ENCODE measurements around the gene ZNF169. TPM values are rescaled to one million over a fixed set of nuclear protein-coding genes. Genes with fewer than 3 reads are reported as not detected.
"Not testable (repeated sequence)": the region's sequence is repeated elsewhere in the genome, so short reads cannot be mapped to it uniquely, and the experiment has no call there.

Gene ZNF169
- total RNA-seq, 4 donors from 2014 or later: 3.1 to 14.8 (median 8.3) TPM

- peaks cover 0 to 13% (median 0%) of the 10 kb centered on the region in 3 donors for H3K4me1 ChIP-seq
- 76 to 93% methylated on average over 3 to 4 of the region's 4 CpGs for WGBS, 2 donors (ENCODE audit: low coverage in 1 of 2)
- H3K9me3 ChIP-seq: no peaks in the 10 kb centered on the region
- no peak overlapping the region for H3K4me3 ChIP-seq
- peaks cover 0 to 15% of the 10 kb centered on the region in 2 donors for H3K36me3 ChIP-seq
- no peak for ATAC-seq
- no peak overlapping the region for H3K27ac ChIP-seq
- TF ChIP-seq CTCF (IDR thresholded peaks at IDR 0.05): no peak
- no peak for TF ChIP-seq EP300 (IDR thresholded peaks at IDR 0.05)
- TF ChIP-seq POLR2A (IDR thresholded peaks at IDR 0.05): no peak
- TF ChIP-seq POLR2AphosphoS5 (IDR thresholded peaks at IDR 0.05): no peak
- H3K27me3 ChIP-seq: no peaks in the 10 kb centered on the region
These were observed 43.3 kb downstream of the ZNF169 start for GRCh38 chr9:94302426-94302825.

GRCh38 chr9:94303321-94303720 is 44.2 kb downstream of the ZNF169 start:
- no peak overlapping the region for H3K4me3 ChIP-seq
- TF ChIP-seq POLR2AphosphoS5 (IDR thresholded peaks at IDR 0.05) (no peak), POLR2A (IDR thresholded peaks at IDR 0.05) (no peak), CTCF (IDR thresholded peaks at IDR 0.05) (no peak), EP300 (IDR thresholded peaks at IDR 0.05) (no peak)
- H3K27me3 ChIP-seq: no peaks in the 10 kb centered on the region
- no peak for ATAC-seq
- H3K4me1 ChIP-seq: peaks cover 0 to 13% (median 0%) of the 10 kb centered on the region in 3 donors
- no peaks in the 10 kb centered on the region for H3K9me3 ChIP-seq
- no peak overlapping the region for H3K27ac ChIP-seq
- peaks cover 0 to 15% of the 10 kb centered on the region in 2 donors for H3K36me3 ChIP-seq

GRCh38 chr9:94315034-94315984 is 56.2 kb downstream of the ZNF169 start:
- not testable (repeated sequence) for H3K4me1 ChIP-seq, H3K27me3 ChIP-seq, ATAC-seq, H3K4me3 ChIP-seq, H3K9me3 ChIP-seq, H3K27ac ChIP-seq, H3K36me3 ChIP-seq
- no CpG with 5 or more reads among the region's 15 CpGs for WGBS, 2 donors (ENCODE audit: low coverage in 1 of 2)

GRCh38 chr9:94316236-94316635 is 57.1 kb downstream of the ZNF169 start:
- WGBS, 2 donors (ENCODE audit: low coverage in 1 of 2): no CpG with 5 or more reads among the region's 5 CpGs
- ATAC-seq, H3K4me3 ChIP-seq, H3K36me3 ChIP-seq, H3K27ac ChIP-seq, H3K4me1 ChIP-seq, H3K9me3 ChIP-seq, H3K27me3 ChIP-seq: not testable (repeated sequence)

- no CpG with 5 or more reads among the region's 10 CpGs for WGBS, 2 donors (ENCODE audit: low coverage in 1 of 2)
- ATAC-seq, H3K27me3 ChIP-seq, H3K27ac ChIP-seq, H3K4me3 ChIP-seq, H3K4me1 ChIP-seq, H3K9me3 ChIP-seq, H3K36me3 ChIP-seq: not testable (repeated sequence)
These were observed 59.0 kb downstream of the ZNF169 start for GRCh38 chr9:94317949-94318657.

GRCh38 chr9:94322342-94322940 is 63.3 kb downstream of the ZNF169 start:
- not testable (repeated sequence) for ATAC-seq

GRCh38 chr9:94323153-94323798 is 64.2 kb downstream of the ZNF169 start:
- WGBS, 2 donors (ENCODE audit: low coverage in 1 of 2): 78% methylated on average over 4 of the region's 18 CpGs; no CpG with 5 or more reads in 1 of the 2 donors
- not testable (repeated sequence) for H3K4me3 ChIP-seq, H3K27me3 ChIP-seq, H3K36me3 ChIP-seq, H3K4me1 ChIP-seq, ATAC-seq, H3K27ac ChIP-seq, H3K9me3 ChIP-seq

More at GRCh38 chr9:94322342-94322940, 63.3 kb downstream of the ZNF169 start:
- not testable (repeated sequence) for H3K9me3 ChIP-seq, H3K36me3 ChIP-seq, H3K4me1 ChIP-seq, H3K27ac ChIP-seq, H3K4me3 ChIP-seq, H3K27me3 ChIP-seq
- 100% methylated on average over 1 of the region's 9 CpGs; no CpG with 5 or more reads in 1 of the 2 donors for WGBS, 2 donors (ENCODE audit: low coverage in 1 of 2)

GRCh38 chr9:94325583-94325982 is 66.5 kb downstream of the ZNF169 start:
- H3K9me3 ChIP-seq, ATAC-seq, H3K4me1 ChIP-seq, H3K27me3 ChIP-seq, H3K27ac ChIP-seq, H3K4me3 ChIP-seq, H3K36me3 ChIP-seq: not testable (repeated sequence)
- WGBS, 2 donors (ENCODE audit: low coverage in 1 of 2): no CpG with 5 or more reads among the region's 16 CpGs

- H3K4me3 ChIP-seq, H3K27me3 ChIP-seq, H3K27ac ChIP-seq, H3K36me3 ChIP-seq, H3K9me3 ChIP-seq, ATAC-seq, H3K4me1 ChIP-seq: not testable (repeated sequence)
- WGBS, 2 donors (ENCODE audit: low coverage in 1 of 2): no CpG with 5 or more reads among the region's 5 CpGs
These were observed 69.4 kb downstream of the ZNF169 start, which contains the start of gene NUTM2F for GRCh38 chr9:94328544-94328943. Gene NUTM2F, minus strand, starts transcription at chr9:94328644. Its CDS starts 21 bp downstream, at chr9:94328623.

- H3K27me3 ChIP-seq, H3K27ac ChIP-seq, H3K4me3 ChIP-seq, H3K4me1 ChIP-seq, ATAC-seq, H3K36me3 ChIP-seq, H3K9me3 ChIP-seq: not testable (repeated sequence)
- no CpG with 5 or more reads among the region's 4 CpGs for WGBS, 2 donors (ENCODE audit: low coverage in 1 of 2)
These were observed 77.3 kb downstream of the ZNF169 start for GRCh38 chr9:94336445-94336844.

All from gastroesophageal sphincter (tissue), 4 donors.